ENCODE results near the gene TENT4B. TPM values are rescaled to one million over a fixed set of nuclear protein-coding genes. Genes with fewer than 3 reads are reported as not detected.

The TENT4B gene
- total RNA-seq, 1 experiment from 2014 or later: 18.3 TPM

GRCh38 chr16:50247123-50247905 lies 94.2 kb downstream of the TENT4B start:
- Histone ChIP-seq H3K9me3 (ENCODE audit: low read depth, low read length, poor library complexity, severe bottlenecking) (no peaks in the 10 kb centered on the region), H3K27me3 (replicated peaks; ENCODE audit: insufficient read depth, low read depth, low read length, poor library complexity) (no peaks in the 10 kb centered on the region), H3K4me1 (ENCODE audit: insufficient read depth, low read length, poor library complexity, severe bottlenecking) (no peaks in the 10 kb centered on the region), H3K4me3 (ENCODE audit: low read depth, low read length, poor library complexity, severe bottlenecking) (no peak overlapping the region), H3K27ac (ENCODE audit: low read depth, low read length, poor library complexity, severe bottlenecking) (no peak overlapping the region), H3K36me3 (ENCODE audit: insufficient read depth, low read length, poor library complexity, severe bottlenecking) (no peaks in the 10 kb centered on the region)
- intact Hi-C loops (cut with micrococcal nuclease; ENCODE audit: unreplicated experiment): no loop called here
- no TSS peak for BruUV-seq (replicated peaks)
- DNase-seq (ENCODE audit: low spot score): no peak
- ChIA-PET POLR2A (ENCODE audit: low non-redundant PET) (no interaction called here), CTCF (no interaction called here)
- TF ChIP-seq EZH2 (IDR thresholded peaks at IDR 0.05; ENCODE audit: borderline replicate concordance, low read depth, low read length, poor library complexity, severe bottlenecking): no peak
- TF ChIP-seq CTCF (conservative IDR thresholded peaks at IDR 0.05; ENCODE audit: low read depth, low read length): no peak

DNA sequence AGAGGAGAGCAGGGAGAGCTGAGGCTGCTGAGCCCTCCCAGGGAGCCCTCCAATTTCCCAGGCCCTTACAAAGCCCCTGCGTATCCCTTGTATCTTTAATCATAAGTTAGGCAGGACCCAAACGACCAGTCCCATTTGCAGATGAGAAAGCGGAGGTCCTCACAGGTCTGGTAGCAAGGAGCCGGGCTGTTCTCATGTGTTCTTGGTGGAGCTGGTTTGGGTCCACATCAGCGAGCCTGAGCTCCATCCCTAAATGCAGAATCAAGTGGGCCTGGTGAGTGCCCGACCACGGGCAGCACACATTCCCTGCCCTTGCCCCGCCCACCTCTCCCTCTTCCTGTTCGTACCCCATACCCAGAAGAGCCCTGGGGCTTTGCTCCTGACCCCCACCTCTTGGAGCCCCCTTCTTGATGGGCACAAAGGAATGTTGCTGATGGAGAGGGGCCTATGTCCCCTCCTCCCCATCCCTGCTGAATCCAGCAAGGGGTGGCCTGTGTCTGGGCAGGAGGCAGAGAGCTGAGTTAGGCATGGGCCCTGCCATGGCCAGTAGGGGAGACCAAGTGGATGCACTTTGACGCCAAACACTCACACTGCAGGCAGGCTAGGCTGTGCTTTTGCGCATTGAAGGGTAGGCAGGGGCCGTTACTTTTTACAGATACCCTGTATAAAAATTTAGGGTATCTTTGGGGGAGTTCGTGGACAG lies 95.0 kb downstream of the TENT4B start:
- no peak overlapping the region for H3K4me3 ChIP-seq (ENCODE audit: low read depth, low read length, poor library complexity, severe bottlenecking)
- POLR2A ChIA-PET (ENCODE audit: low non-redundant PET): no interaction called here
- intact Hi-C loops (cut with micrococcal nuclease; ENCODE audit: unreplicated experiment): no loop called here
- no peak for DNase-seq (ENCODE audit: low spot score)
- CTCF ChIA-PET: no interaction called here
- BruUV-seq (replicated peaks): no TSS peak
- no peaks in the 10 kb centered on the region for H3K36me3 ChIP-seq (ENCODE audit: insufficient read depth, low read length, poor library complexity, severe bottlenecking)
- H3K4me1 ChIP-seq (ENCODE audit: insufficient read depth, low read length, poor library complexity, severe bottlenecking): no peaks in the 10 kb centered on the region
- no peak for TF ChIP-seq CTCF (conservative IDR thresholded peaks at IDR 0.05; ENCODE audit: low read depth, low read length)
- no peak for TF ChIP-seq EZH2 (IDR thresholded peaks at IDR 0.05; ENCODE audit: borderline replicate concordance, low read depth, low read length, poor library complexity, severe bottlenecking)
- H3K9me3 ChIP-seq (ENCODE audit: low read depth, low read length, poor library complexity, severe bottlenecking): no peaks in the 10 kb centered on the region
- H3K27ac ChIP-seq (ENCODE audit: low read depth, low read length, poor library complexity, severe bottlenecking): no peak overlapping the region
- H3K27me3 ChIP-seq (replicated peaks; ENCODE audit: insufficient read depth, low read depth, low read length, poor library complexity): no peaks in the 10 kb centered on the region

DNA sequence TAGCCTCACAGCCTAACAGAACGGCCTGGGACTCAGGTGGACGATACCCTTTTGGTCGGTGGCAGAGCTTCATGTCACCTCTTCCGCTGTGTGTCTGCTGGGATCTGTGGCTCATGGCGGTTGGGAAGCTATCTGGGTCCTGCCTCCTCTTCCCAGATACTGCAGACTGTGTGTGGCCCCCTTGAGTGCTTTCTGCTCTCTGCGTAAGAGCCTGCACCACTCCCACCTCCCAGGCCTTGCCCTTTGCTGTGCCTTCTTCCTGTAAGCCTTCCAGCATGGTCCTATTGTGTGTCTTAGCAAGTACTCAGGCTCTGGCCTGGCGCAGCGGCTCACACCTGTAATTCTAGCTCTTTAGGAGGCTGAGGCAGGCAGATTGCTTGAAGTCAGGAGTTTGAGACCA lies 95.7 kb downstream of the TENT4B start:
- ChIA-PET CTCF (no interaction called here), POLR2A (ENCODE audit: low non-redundant PET) (no interaction called here)
- no peak overlapping the region for H3K27ac ChIP-seq (ENCODE audit: low read depth, low read length, poor library complexity, severe bottlenecking)
- H3K27me3 ChIP-seq (replicated peaks; ENCODE audit: insufficient read depth, low read depth, low read length, poor library complexity): no peaks in the 10 kb centered on the region
- H3K4me1 ChIP-seq (ENCODE audit: insufficient read depth, low read length, poor library complexity, severe bottlenecking): no peaks in the 10 kb centered on the region
- H3K36me3 ChIP-seq (ENCODE audit: insufficient read depth, low read length, poor library complexity, severe bottlenecking): no peaks in the 10 kb centered on the region
- no peak for TF ChIP-seq EZH2 (IDR thresholded peaks at IDR 0.05; ENCODE audit: borderline replicate concordance, low read depth, low read length, poor library complexity, severe bottlenecking)
- no peak for TF ChIP-seq CTCF (conservative IDR thresholded peaks at IDR 0.05; ENCODE audit: low read depth, low read length)
- H3K4me3 ChIP-seq (ENCODE audit: low read depth, low read length, poor library complexity, severe bottlenecking): no peak overlapping the region
- no TSS peak for BruUV-seq (replicated peaks)
- DNase-seq (ENCODE audit: low spot score): no peak
- intact Hi-C loops (cut with micrococcal nuclease; ENCODE audit: unreplicated experiment): no loop called here
- H3K9me3 ChIP-seq (ENCODE audit: low read depth, low read length, poor library complexity, severe bottlenecking): no peaks in the 10 kb centered on the region
